ENCODE results near the gene PHLDB3.
A peak's percentile ranks its signal among the peaks of the same experiment; 100 is the strongest.

PHLDB3 gene

GRCh38 chr19:43533546-43534304 is 29.2 kb upstream of the PHLDB3 start:
- peak overlapping the region; percentile 86 for H3K4me3 Mint-ChIP-seq
- TF ChIP-seq CTCF (IDR thresholded peaks at IDR 0.05) = no peak
- DNase-seq = peak; percentile 100
- H3K9me3 Mint-ChIP-seq = peaks cover 5% of the 10 kb centered on the region
- H3K27ac Mint-ChIP-seq = peak overlapping the region; percentile 98
- peaks cover 33% of the 10 kb centered on the region for H3K4me1 Mint-ChIP-seq
- peaks cover 30% of the 10 kb centered on the region for H3K36me3 Mint-ChIP-seq (ENCODE audit: low read depth)
- peaks cover 2% of the 10 kb centered on the region for H3K27me3 Mint-ChIP-seq (ENCODE audit: low read depth, poor library complexity)

- DNase-seq = peak; percentile 91
- H3K9me3 Mint-ChIP-seq = no peaks in the 10 kb centered on the region
- TF ChIP-seq CTCF (IDR thresholded peaks at IDR 0.05) = no peak
- H3K4me3 Mint-ChIP-seq = peak within 1 kb of the TSS; percentile 86
- peaks cover 2% of the 10 kb centered on the region for H3K27me3 Mint-ChIP-seq (ENCODE audit: low read depth, poor library complexity)
- peaks cover 37% of the 10 kb centered on the region for H3K4me1 Mint-ChIP-seq
- H3K36me3 Mint-ChIP-seq (ENCODE audit: low read depth) = peaks cover 23% of the 10 kb centered on the region
- peak within 1 kb of the TSS; percentile 98 for H3K27ac Mint-ChIP-seq
These were observed 28.5 kb upstream of the PHLDB3 start, which contains the start of gene ZNF575 for GRCh38 chr19:43532962-43533545. Gene ZNF575 (plus strand): TSS chr19:43533188. CDS start chr19:43534423, 1,235 bp downstream.

- Mint-ChIP-seq H3K4me3 (peak overlapping the region; percentile 84), H3K27me3 (ENCODE audit: low read depth, poor library complexity) (peaks cover 2% of the 10 kb centered on the region), H3K9me3 (no peaks in the 10 kb centered on the region), H3K27ac (peak overlapping the region; percentile 96), H3K4me1 (peaks cover 41% of the 10 kb centered on the region), H3K36me3 (ENCODE audit: low read depth) (peaks cover 18% of the 10 kb centered on the region)
- TF ChIP-seq CTCF (IDR thresholded peaks at IDR 0.05) = no peak
- no peak for DNase-seq
These were observed 28.0 kb upstream of the PHLDB3 start for GRCh38 chr19:43532571-43532961.

- Mint-ChIP-seq H3K36me3 (ENCODE audit: low read depth) (no peaks in the 10 kb centered on the region), H3K4me1 (peaks cover 46% of the 10 kb centered on the region), H3K27ac (no peak overlapping the region), H3K4me3 (peak overlapping the region; percentile 58), H3K9me3 (no peaks in the 10 kb centered on the region), H3K27me3 (ENCODE audit: low read depth, poor library complexity) (peaks cover 6% of the 10 kb centered on the region)
- no peak for TF ChIP-seq CTCF (IDR thresholded peaks at IDR 0.05)
- no peak for DNase-seq
These were observed 23.5 kb upstream of the PHLDB3 start for GRCh38 chr19:43527860-43528622.

- no peak within 1 kb of the TSS for H3K27ac Mint-ChIP-seq
- H3K36me3 Mint-ChIP-seq (ENCODE audit: low read depth) = no peaks in the 10 kb centered on the region
- peaks cover 37% of the 10 kb centered on the region for H3K4me1 Mint-ChIP-seq
- H3K27me3 Mint-ChIP-seq (ENCODE audit: low read depth, poor library complexity) = peaks cover 6% of the 10 kb centered on the region
- H3K4me3 Mint-ChIP-seq = peak within 1 kb of the TSS; percentile 91
- no peak for TF ChIP-seq CTCF (IDR thresholded peaks at IDR 0.05)
- no peaks in the 10 kb centered on the region for H3K9me3 Mint-ChIP-seq
- peak; percentile 90 for DNase-seq
These were observed 22.6 kb upstream of the PHLDB3 start, which contains the start of gene ETHE1 for GRCh38 chr19:43526884-43527859. Gene ETHE1 (minus strand): TSS chr19:43527201. CDS start chr19:43527177, 24 bp downstream.

Data from nephron progenitor cell (in vitro differentiated cells).